ENCODE results near the gene CHD9.

DNA sequence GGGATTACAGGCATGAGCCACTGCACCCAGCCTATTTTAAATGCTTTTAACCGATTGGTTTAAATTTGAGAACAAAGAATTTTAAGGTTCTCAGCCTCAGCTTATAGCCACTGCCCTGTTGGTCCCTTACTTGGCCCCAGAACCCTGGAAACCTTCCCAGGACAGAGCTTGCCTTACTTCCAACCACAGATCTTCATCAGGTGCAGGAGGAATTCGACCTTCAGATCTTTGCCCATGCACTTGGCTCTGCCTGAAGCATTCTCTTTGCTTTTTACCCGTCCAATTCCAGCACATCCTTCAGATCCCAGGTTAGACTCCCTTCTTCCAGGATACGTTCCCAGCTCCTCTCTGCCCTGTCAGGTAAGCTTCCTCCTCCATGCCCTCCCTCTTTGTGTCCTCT, 27.7 kb downstream of the CHD9 start:
- no peak for TF ChIP-seq POLR2A (IDR thresholded peaks at IDR 0.05; ENCODE audit: extremely low read depth, insufficient read length)
- TF ChIP-seq, protein P1, sequence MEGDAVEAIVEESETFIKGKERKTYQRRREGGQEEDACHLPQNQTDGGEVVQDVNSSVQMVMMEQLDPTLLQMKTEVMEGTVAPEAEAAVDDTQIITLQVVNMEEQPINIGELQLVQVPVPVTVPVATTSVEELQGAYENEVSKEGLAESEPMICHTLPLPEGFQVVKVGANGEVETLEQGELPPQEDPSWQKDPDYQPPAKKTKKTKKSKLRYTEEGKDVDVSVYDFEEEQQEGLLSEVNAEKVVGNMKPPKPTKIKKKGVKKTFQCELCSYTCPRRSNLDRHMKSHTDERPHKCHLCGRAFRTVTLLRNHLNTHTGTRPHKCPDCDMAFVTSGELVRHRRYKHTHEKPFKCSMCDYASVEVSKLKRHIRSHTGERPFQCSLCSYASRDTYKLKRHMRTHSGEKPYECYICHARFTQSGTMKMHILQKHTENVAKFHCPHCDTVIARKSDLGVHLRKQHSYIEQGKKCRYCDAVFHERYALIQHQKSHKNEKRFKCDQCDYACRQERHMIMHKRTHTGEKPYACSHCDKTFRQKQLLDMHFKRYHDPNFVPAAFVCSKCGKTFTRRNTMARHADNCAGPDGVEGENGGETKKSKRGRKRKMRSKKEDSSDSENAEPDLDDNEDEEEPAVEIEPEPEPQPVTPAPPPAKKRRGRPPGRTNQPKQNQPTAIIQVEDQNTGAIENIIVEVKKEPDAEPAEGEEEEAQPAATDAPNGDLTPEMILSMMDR (IDR thresholded peaks at IDR 0.05; ENCODE audit: low read depth, low read length), result no peak
